Liver (tissue), 9 donors: ENCODE data around the gene ACRV1. TPM values are rescaled to one million over a fixed set of nuclear protein-coding genes. Genes with fewer than 3 reads are reported as not detected.

ENCODE experiments used
- DNase-seq: peaks from one replicate; pipeline ENCODE4 v3.0.0-alpha.2; 2017; ENCODE audit warnings: low spot score
- H3K27ac ChIP-seq, 2 donors: one replicate each; pipeline ENCODE4 v1.7.0; 2013; ENCODE audit warnings: inconsistent platforms in 2 of 2, low read length in 2 of 2, control low read depth in 1 of 2, low read depth in 1 of 2, mild to moderate bottlenecking in 1 of 2
- H3K27me3 ChIP-seq, 4 donors: one replicate each; pipeline versions ENCODE4 v1.6.1 to v1.7.0; 2013; ENCODE audit warnings: low read length in 3 of 4, inconsistent platforms in 1 of 4, mild to moderate bottlenecking in 1 of 4, moderate library complexity in 1 of 4; ENCODE audit not compliant: control insufficient read depth in 4 of 4, insufficient read depth in 4 of 4
- H3K36me3 ChIP-seq, 4 donors: one replicate each; pipeline versions ENCODE4 v1.6.1 to v1.7.0; 2013; ENCODE audit warnings: low read length in 3 of 4, mild to moderate bottlenecking in 3 of 4, low read depth in 1 of 4, moderate library complexity in 1 of 4; ENCODE audit not compliant: control insufficient read depth in 4 of 4, insufficient read depth in 3 of 4
- H3K4me1 ChIP-seq, 4 donors: one replicate each; pipeline versions ENCODE4 v1.6.1 to v1.7.0; 2013; ENCODE audit warnings: low read length in 3 of 4, mild to moderate bottlenecking in 3 of 4, moderate library complexity in 1 of 4; ENCODE audit not compliant: control insufficient read depth in 4 of 4, insufficient read depth in 4 of 4
- H3K4me3 ChIP-seq, 3 donors: one replicate each; pipeline versions ENCODE4 v1.6.1 to v1.7.0; 2013; ENCODE audit warnings: low read length in 3 of 3, control low read depth in 1 of 3, low read depth in 1 of 3, mild to moderate bottlenecking in 1 of 3
- H3K9ac ChIP-seq, 2 donors: one replicate each; pipeline ENCODE4 v1.7.0; 2013; ENCODE audit warnings: low read length in 2 of 2, mild to moderate bottlenecking in 2 of 2, moderate library complexity in 2 of 2, control low read depth in 1 of 2, low read depth in 1 of 2
- H3K9me3 ChIP-seq, 4 donors: one replicate each; pipeline versions ENCODE4 v1.6.1 to v1.7.0; 2013; ENCODE audit warnings: low read length in 3 of 4; ENCODE audit not compliant: control insufficient read depth in 4 of 4
- ATF3 ChIP-seq: IDR thresholded peaks from 2 replicates; pipeline ENCODE4 v1.6.1; 2016; ENCODE audit warnings: antibody characterized with exemption
- CTCF ChIP-seq: fragments of 150-350 bp; IDR thresholded peaks from 2 replicates; pipeline ENCODE4 v1.5.1; 2017; ENCODE audit warnings: improper control_type of control experiment, low read depth, low read length; ENCODE audit not compliant: missing input control
- EGR1 ChIP-seq, 2 donors: IDR thresholded peaks; 2 replicates each; pipeline ENCODE4 v1.6.1; 2016 to 2018; ENCODE audit warnings: antibody characterized with exemption in 2 of 2, low read depth in 2 of 2
- FOXA1 ChIP-seq: IDR thresholded peaks from 2 replicates; pipeline ENCODE4 v1.6.1; 2016; ENCODE audit warnings: antibody characterized with exemption
- GABPA ChIP-seq, 2 donors: IDR thresholded peaks in 1 of 2; conservative IDR thresholded peaks in 1 of 2; 2 replicates each; pipeline ENCODE4 v1.6.1; 2016; ENCODE audit warnings: antibody characterized with exemption in 2 of 2, mild to moderate bottlenecking in 1 of 2, moderate library complexity in 1 of 2
- HNF4A ChIP-seq, 2 donors: conservative IDR thresholded peaks; 2 replicates each; pipeline ENCODE4 v1.6.1; 2016; ENCODE audit warnings: antibody characterized with exemption in 2 of 2, mild to moderate bottlenecking in 2 of 2
- HNF4G ChIP-seq: IDR thresholded peaks from 2 replicates; pipeline ENCODE4 v1.6.1; 2016; ENCODE audit warnings: antibody characterized with exemption
- JUND ChIP-seq, 2 donors: IDR thresholded peaks; 2 replicates each; pipeline ENCODE4 v1.6.1; 2016; ENCODE audit warnings: antibody characterized with exemption in 2 of 2
- MAX ChIP-seq: IDR thresholded peaks from 2 replicates; pipeline ENCODE4 v1.6.1; 2016; ENCODE audit warnings: antibody characterized with exemption
- NR2F2 ChIP-seq: IDR thresholded peaks from 2 replicates; pipeline ENCODE4 v1.6.1; 2016; ENCODE audit warnings: antibody characterized with exemption
- RAD21 ChIP-seq, 2 donors: IDR thresholded peaks; 2 replicates each; pipeline ENCODE4 v1.6.1; 2016; ENCODE audit warnings: antibody characterized with exemption in 2 of 2, mild to moderate bottlenecking in 2 of 2
- REST ChIP-seq: IDR thresholded peaks from 2 replicates; pipeline ENCODE4 v1.6.1; 2016; ENCODE audit warnings: antibody characterized with exemption, mild to moderate bottlenecking
- RXRA ChIP-seq, 2 donors: IDR thresholded peaks; 2 replicates each; pipeline ENCODE4 v1.6.1; 2017 to 2018; ENCODE audit warnings: antibody characterized with exemption in 2 of 2, mild to moderate bottlenecking in 1 of 2
- SP1 ChIP-seq: IDR thresholded peaks from 2 replicates; pipeline ENCODE4 v1.6.1; 2018; ENCODE audit warnings: antibody characterized with exemption, mild to moderate bottlenecking
- TAF1 ChIP-seq: conservative IDR thresholded peaks from 2 replicates; pipeline ENCODE4 v1.6.1; 2016; ENCODE audit warnings: antibody characterized with exemption, mild to moderate bottlenecking
- YY1 ChIP-seq: IDR thresholded peaks from 2 replicates; pipeline ENCODE4 v1.6.1; 2016; ENCODE audit warnings: antibody characterized with exemption, mild to moderate bottlenecking
- ZBTB33 ChIP-seq: IDR thresholded peaks from 2 replicates; pipeline ENCODE4 v1.6.1; 2016; ENCODE audit warnings: antibody characterized with exemption
- WGBS: extraction: QIAGEN DNeasy Blood & Tissue Kit; methylation state at CpG from one replicate; pipeline ENCODE4 v1.1.7; 2013; 5-methylcytosine and 5-hydroxymethylcytosine counted together
- polyA plus RNA-seq, 2 donors: library from polyadenylated mRNA; stranded (reverse) in 1 of 2; unstranded in 1 of 2; fragments of 200-250 nt in 1 of 2; fragments of >200 nt in 1 of 2; fragmentation: Nextera tagmentation in 1 of 2; extraction: Ambion mirVana in 1 of 2; gene quantifications; one replicate each; pipeline versions ENCODE4 v1.2.1 to v1.2.3, GENCODE V29; 2013 to 2015
- total RNA-seq, 2 donors: library from RNA; depleted of rRNA; stranded (reverse); fragments of >200 nt; gene quantifications; one replicate each; pipeline ENCODE4 v1.2.3, GENCODE V29; 2014
- donor health status: healthy.
- donor health status: healthy.
- donor health status: healthy.
- donor health status: healthy.
- donor health status: healthy.

Gene ACRV1
- not detected for total RNA-seq
- polyA plus RNA-seq = not detected

GRCh38 chr11:125680747-125681146, at the start of gene ACRV1:
Gene ACRV1 (minus strand): TSS chr11:125680847. CDS start chr11:125680780, 67 bp downstream.
- no peak for DNase-seq
- no peaks in the 10 kb centered on the region for H3K4me1 ChIP-seq
- 98% methylated on average over 1 of the region's 1 CpG for WGBS
- no peak within 1 kb of the TSS for H3K27ac ChIP-seq
- H3K9me3 ChIP-seq = no peaks in the 10 kb centered on the region
- H3K36me3 ChIP-seq = no peaks in the 10 kb centered on the region
- no peaks in the 10 kb centered on the region for H3K27me3 ChIP-seq
- no peak within 1 kb of the TSS for H3K9ac ChIP-seq
- no peak within 1 kb of the TSS for H3K4me3 ChIP-seq
- TF ChIP-seq FOXA1 = no peak
- no peak for TF ChIP-seq TAF1
- TF ChIP-seq MAX = no peak
- no peak for TF ChIP-seq RXRA (IDR thresholded peaks at IDR 0.05)
- no peak for TF ChIP-seq ZBTB33
- no peak for TF ChIP-seq EGR1 (IDR thresholded peaks at IDR 0.05; ENCODE audit: low read depth in 2 of 2)
- no peak for TF ChIP-seq HNF4G
- no peak for TF ChIP-seq ATF3
- TF ChIP-seq REST = no peak
- TF ChIP-seq RAD21 (IDR thresholded peaks at IDR 0.05) = no peak
- no peak for TF ChIP-seq CTCF
- TF ChIP-seq NR2F2 = no peak
- no peak for TF ChIP-seq SP1
- TF ChIP-seq YY1 = no peak
- no peak for TF ChIP-seq JUND (IDR thresholded peaks at IDR 0.05)
- no peak for TF ChIP-seq HNF4A (conservative IDR thresholded peaks at IDR 0.05)
- no peak for TF ChIP-seq GABPA (IDR thresholded peaks at IDR 0.05 in 1 of 2, conservative IDR thresholded peaks at IDR 0.05 in 1 of 2)

- Histone ChIP-seq H3K27me3 (peaks cover 0 to 2% (median 0%) of the 10 kb centered on the region in 4 donors), H3K27ac (no peak overlapping the region), H3K9me3 (no peaks in the 10 kb centered on the region), H3K4me3 (no peak overlapping the region), H3K4me1 (no peaks in the 10 kb centered on the region), H3K36me3 (no peaks in the 10 kb centered on the region), H3K9ac (no peak overlapping the region)
- no peak for DNase-seq
- WGBS = 83% methylated on average over 3 of the region's 3 CpGs
- TF ChIP-seq CTCF = no peak
- no peak for TF ChIP-seq HNF4A (conservative IDR thresholded peaks at IDR 0.05)
- TF ChIP-seq YY1 = no peak
- TF ChIP-seq MAX = no peak
- no peak for TF ChIP-seq HNF4G
- no peak for TF ChIP-seq ATF3
- TF ChIP-seq REST = no peak
- TF ChIP-seq TAF1 = no peak
Measured at GRCh38 chr11:125728969-125729368, 48.3 kb upstream of the ACRV1 start.
